ENCODE data around the gene STX10.

STX10 gene

GRCh38 chr19:13138916-13139198 lies 11.3 kb downstream of the STX10 start:
- DNase-seq = no peak

DNA sequence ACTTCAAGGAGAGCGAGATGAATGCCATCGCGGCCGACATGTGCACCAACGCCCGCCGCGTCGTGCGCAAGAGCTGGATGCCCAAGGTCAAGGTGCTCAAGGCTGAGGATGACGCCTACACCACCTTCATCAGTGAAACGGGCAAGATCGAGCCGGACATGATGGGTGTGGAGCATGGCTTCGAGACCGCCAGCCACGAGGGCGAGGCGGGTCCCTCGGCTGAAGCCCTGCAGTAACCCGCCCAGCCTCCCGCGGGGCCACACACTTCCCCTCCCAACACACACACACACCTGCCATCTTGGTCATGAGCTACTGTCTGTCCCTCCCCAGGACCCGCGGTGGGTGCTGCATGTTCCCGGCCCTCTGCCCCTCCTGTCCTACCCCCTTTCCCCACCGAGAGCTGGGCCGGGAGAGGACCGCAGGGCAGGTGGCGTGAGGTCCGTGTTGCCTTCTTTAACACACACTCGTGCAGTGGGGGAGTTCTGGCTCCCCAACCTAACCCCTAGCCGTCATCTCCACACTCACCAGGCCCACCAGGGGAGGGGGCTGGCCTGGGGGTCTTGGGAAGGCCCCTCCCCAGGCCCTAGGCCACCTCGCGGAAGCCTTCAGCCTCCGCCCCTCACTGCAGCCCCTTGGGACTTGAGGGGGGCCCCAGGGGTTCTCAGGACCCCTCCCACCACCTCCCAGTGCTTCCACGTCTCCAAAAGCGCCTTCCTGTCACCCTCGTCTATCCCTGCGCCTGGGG lies 11.8 kb downstream of the STX10 start:
- no peak for DNase-seq

- no peak for DNase-seq
Measured at GRCh38 chr19:13137290-13137794, 12.8 kb downstream of the STX10 start.

DNA sequence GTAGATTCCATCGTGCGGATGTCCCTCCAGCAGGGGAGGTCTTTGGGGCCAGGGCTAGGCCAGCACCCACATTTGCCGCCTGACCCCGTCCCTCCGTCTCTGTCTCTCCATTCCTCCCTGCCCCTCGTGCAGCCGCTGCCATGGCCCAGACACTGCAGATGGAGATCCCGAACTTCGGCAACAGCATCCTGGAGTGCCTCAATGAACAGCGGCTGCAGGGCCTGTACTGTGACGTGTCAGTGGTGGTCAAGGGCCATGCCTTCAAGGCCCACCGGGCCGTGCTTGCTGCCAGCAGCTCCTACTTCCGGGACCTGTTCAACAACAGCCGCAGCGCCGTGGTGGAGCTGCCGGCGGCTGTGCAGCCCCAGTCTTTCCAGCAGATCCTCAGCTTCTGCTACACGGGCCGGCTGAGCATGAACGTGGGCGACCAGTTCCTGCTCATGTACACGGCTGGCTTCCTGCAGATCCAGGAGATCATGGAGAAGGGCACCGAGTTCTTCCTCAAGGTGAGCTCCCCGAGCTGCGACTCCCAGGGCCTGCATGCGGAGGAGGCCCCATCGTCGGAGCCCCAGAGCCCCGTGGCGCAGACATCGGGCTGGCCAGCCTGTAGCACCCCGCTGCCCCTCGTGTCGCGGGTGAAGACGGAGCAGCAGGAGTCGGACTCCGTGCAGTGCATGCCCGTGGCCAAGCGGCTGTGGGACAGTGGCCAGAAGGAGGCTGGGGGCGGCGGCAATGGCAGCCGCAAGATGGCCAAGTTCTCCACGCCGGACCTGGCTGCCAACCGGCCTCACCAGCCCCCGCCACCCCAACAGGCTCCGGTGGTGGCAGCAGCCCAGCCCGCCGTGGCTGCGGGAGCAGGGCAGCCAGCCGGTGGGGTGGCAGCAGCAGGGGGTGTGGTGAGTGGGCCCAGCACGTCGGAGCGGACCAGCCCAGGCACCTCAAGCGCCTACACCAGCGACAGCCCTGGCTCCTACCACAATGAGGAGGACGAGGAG lies 14.8 kb downstream of the STX10 start:
- no peak for DNase-seq

DNA sequence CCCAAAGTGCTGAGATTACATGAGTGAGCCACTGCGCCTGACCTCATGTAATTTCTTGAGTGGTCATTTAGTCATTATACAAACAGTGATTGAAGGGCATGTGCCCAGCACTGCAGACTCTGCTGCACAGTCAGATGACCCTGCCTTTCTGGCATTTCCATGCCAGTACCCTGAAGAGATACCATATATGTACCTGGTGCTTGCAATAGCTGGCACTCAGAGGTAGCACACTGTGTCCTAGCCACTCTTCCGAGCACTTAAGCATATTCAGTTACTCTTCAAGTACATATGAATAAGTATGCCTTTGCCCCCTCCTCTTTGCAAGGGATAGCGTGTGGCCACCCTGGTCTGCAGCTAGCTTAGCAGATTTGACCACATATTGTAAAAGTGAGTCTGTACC lies 15.5 kb downstream of the STX10 start:
- no peak for DNase-seq

- DNase-seq = no peak
Measured at GRCh38 chr19:13133241-13133870, 16.8 kb downstream of the STX10 start.

DNA sequence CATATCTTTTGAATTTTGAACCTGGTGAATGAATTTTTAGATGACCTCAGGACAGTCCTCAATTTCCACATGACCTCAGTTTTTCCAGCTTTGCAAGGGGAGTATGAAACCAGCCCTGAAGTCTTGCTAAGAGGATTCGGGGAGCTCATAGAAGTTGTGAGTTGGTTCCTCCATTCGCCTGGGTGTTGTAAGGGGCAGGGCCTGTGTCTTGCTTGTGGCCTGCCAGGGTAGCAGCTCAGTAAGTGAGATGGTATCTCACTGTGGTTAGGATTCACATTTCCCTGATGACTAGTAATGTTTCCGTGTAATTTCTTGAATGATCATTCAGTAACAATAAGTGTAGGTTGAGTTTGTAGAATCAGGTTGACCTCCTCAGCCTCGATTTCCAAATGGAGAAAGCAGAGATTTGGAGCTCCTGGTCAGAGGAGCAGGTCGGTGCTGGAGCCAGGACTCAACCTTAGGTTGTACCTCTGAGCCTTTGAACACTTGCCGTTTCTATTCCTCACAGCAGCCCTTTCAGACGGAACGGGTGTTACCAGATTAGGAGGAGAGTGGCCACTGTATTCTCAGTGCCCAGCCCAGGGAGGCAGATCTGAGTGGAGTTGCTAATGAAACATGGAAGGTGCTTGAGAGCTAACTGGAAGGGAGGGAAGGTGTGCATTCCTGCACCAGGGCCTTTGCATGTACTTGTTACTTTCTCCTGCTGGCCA lies 17.5 kb downstream of the STX10 start:
- no peak for DNase-seq

- DNase-seq = no peak
Measured at GRCh38 chr19:13130886-13131490, 19.2 kb downstream of the STX10 start.

GRCh38 chr19:13129384-13129783 lies 20.8 kb downstream of the STX10 start:
- DNase-seq = no peak

- DNase-seq = no peak
Measured at GRCh38 chr19:13128583-13128982, 21.6 kb downstream of the STX10 start.

DNA sequence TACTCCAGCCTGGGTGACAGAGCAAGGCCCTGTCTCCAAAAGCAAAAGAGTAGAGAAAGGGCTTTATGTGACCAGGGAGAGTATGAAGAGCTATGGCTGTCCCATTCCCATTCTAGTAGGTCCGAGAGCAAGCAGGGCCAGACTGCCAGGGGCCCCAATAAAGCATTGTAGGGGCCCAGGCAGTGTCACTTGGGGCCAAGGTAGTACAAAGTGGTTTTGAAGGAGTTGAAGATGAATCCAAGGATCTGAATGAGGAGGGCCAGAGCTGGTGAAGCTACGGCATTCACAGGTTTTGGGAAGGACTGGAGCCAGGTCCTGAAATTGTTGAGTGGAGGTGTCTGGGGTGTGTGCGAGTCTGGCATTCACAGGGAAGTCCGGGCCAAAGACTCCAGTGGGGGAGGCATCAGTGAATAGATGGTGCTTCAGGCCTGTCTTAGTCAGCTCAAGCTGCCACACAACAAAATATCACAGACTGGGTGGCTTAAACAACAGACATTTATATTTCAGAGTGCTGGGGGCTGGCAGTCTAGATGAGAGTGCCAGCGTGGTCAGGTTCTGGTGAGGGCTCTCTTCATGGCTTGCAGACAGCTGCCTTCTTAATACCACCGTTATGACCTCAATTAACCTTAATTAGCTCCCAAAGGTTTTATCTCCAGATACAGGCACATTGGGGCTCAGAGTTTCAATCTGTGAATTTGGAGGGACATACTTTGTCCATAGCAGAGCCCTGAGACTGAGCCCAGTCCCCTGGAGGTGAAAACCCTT lies 22.2 kb downstream of the STX10 start:
- DNase-seq = no peak

DNA sequence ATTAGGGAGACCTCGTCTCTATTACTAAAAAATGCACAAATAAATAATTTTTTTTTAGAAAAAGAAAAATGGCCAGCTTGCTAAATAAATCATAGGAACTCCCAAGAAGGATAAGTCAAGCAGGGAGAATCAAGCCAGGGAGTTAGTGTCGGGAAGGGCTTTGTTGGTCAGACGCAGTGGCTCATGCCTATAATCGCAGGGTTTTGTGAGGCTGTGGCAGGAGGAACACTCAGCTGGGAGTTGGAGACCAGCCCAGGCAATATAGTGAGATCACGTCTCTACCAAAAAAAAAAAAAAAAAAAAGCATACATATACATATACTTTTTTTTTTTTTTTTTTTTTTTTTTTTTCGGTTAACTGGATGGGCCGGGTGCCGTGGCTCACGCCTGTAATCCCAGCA lies 23.1 kb downstream of the STX10 start:
- DNase-seq = no peak

DNA sequence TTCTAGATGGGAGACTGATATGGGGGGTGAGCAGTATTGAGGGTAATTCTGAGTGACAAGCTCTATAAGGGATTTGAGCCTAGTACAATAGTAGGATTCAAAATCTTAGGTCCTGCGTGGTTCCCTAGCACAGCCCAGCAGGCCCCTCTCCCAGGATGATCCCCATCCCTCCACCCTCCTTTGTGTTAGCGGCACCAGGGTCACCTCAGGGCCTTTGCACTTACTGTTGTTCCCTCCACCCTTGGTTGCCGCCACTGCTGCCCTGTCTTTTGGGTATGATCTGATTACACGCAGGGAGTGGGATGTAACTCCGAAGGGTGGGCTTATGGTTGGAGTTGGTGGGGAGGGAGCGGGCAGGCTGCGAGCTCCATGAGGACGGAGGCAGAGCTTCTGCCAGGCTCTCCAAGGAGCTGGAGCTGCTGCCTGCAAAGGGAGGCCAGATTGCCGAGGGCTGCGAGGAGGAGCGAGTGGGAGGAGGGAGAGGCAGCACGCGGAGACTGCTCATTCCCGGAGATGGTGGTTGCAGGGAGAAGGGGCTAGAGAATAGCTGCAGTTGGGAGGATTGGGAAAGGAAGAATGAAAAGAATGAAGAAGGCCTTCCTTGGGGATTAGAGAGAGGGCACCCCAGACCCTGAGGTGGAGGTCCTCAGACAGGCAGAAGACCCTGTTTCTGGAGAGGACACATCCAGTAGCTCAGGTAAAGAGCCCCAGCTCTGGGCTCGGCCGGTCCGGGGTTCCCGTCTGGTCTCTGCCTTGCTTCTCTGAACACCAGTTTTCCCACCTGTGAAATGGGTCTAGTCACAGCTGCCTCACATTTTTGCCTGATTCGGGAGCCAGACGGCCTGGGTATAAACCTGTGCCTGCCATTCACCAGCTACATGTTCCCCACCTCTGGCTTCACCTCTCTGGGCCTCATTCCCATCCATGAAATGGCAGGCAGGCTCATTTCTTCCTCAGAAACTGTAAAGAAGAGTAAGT lies 26.9 kb downstream of the STX10 start:
- DNase-seq = no peak

GRCh38 chr19:13122275-13122878 lies 27.8 kb downstream of the STX10 start:
- DNase-seq = no peak

- no peak for DNase-seq
Measured at GRCh38 chr19:13121551-13122274, 28.5 kb downstream of the STX10 start.

- no peak for DNase-seq
Measured at GRCh38 chr19:13120817-13121216, 29.4 kb downstream of the STX10 start.

DNA sequence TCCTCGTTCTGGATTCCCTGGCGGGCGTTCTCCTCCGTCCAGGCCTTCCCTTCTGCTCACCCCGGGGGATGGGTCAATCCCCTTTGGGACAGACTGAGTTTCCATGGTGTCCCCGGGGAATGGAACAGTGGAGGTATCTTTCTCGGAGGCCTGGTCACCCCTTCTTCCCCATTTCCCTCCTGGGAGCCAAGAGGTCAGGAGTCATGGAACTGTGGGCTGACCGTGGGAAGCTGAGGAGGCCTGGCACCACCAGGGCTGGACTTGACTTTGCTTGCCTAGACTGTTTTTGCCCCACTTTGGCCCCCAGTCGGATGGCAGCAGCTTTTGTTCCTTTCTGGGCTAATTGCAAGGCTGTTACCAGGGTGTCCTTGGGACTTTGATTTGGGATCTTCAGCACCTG lies 30.1 kb downstream of the STX10 start:
- no peak for DNase-seq

DNA sequence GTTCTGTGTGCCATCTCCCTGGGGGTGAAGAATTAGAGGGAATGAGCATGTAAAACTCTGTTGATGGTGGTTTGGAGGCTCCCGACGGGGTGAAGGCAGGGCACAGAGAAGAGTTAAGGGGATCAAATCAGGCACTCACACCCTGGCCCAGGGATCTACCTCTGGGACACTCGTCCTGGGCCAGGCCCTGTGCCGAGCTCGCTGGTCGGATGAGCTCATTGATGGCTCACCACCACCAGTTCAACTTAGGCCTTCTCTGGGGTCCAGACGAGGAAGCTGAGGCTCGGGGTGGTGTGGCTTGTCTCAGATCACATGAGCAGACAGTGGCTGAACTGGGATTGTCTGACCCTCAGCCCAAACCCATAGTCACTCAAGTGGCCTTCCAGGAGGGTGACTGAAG lies 30.5 kb downstream of the STX10 start:
- DNase-seq = no peak

All from right forelimb (tissue), 1 donor.